ENCODE data around the gene MDN1.

The MDN1 gene

GRCh38 chr6:89782222-89782621, 37.4 kb downstream of the MDN1 start:
- TF ChIP-seq CTCF (IDR thresholded peaks at IDR 0.05; ENCODE audit: borderline replicate concordance, insufficient read depth, low read depth, low read length): no peak
- no peak overlapping the region for H3K4me3 ChIP-seq (ENCODE audit: low read depth, low read length)

- H3K4me3 ChIP-seq (ENCODE audit: low read depth, low read length): no peak overlapping the region
- TF ChIP-seq CTCF (IDR thresholded peaks at IDR 0.05; ENCODE audit: borderline replicate concordance, insufficient read depth, low read depth, low read length): no peak
Measured at GRCh38 chr6:89781070-89782034, 38.2 kb downstream of the MDN1 start.

GRCh38 chr6:89777455-89777854, 42.1 kb downstream of the MDN1 start:
- no peak for TF ChIP-seq CTCF (IDR thresholded peaks at IDR 0.05; ENCODE audit: borderline replicate concordance, insufficient read depth, low read depth, low read length)
- H3K4me3 ChIP-seq (ENCODE audit: low read depth, low read length): no peak overlapping the region

GRCh38 chr6:89776583-89777233, 42.9 kb downstream of the MDN1 start:
- TF ChIP-seq CTCF (IDR thresholded peaks at IDR 0.05; ENCODE audit: borderline replicate concordance, insufficient read depth, low read depth, low read length): no peak
- no peak overlapping the region for H3K4me3 ChIP-seq (ENCODE audit: low read depth, low read length)

GRCh38 chr6:89775150-89775549, 44.4 kb downstream of the MDN1 start:
- TF ChIP-seq CTCF (IDR thresholded peaks at IDR 0.05; ENCODE audit: borderline replicate concordance, insufficient read depth, low read depth, low read length): no peak
- no peak overlapping the region for H3K4me3 ChIP-seq (ENCODE audit: low read depth, low read length)

- no peak for TF ChIP-seq CTCF (IDR thresholded peaks at IDR 0.05; ENCODE audit: borderline replicate concordance, insufficient read depth, low read depth, low read length)
- no peak overlapping the region for H3K4me3 ChIP-seq (ENCODE audit: low read depth, low read length)
Measured at GRCh38 chr6:89769572-89769971, 50.0 kb downstream of the MDN1 start.
